Skeletal muscle tissue (tissue), 4 donors: ENCODE measurements around the gene ABTB1. TPM values are rescaled to one million over a fixed set of nuclear protein-coding genes. Genes with fewer than 3 reads are reported as not detected.

Experiments used
- H3K27ac ChIP-seq: one replicate; pipeline ENCODE4 v1.7.0; 2013; ENCODE audit warnings: mild to moderate bottlenecking, low read depth, low read length, inconsistent platforms
- H3K27me3 ChIP-seq, 3 donors: one replicate each; pipeline ENCODE4 v1.7.0; 2013; ENCODE audit warnings: low read length in 3 of 3; ENCODE audit not compliant: control insufficient read depth in 3 of 3, insufficient read depth in 3 of 3
- H3K36me3 ChIP-seq, 3 donors: one replicate each; pipeline ENCODE4 v1.7.0; 2013; ENCODE audit warnings: low read length in 3 of 3; ENCODE audit not compliant: control insufficient read depth in 3 of 3, insufficient read depth in 3 of 3
- H3K4me1 ChIP-seq, 3 donors: one replicate each; pipeline ENCODE4 v1.7.0; 2013; ENCODE audit warnings: low read length in 3 of 3, mild to moderate bottlenecking in 3 of 3; ENCODE audit not compliant: control insufficient read depth in 3 of 3, insufficient read depth in 3 of 3
- H3K4me3 ChIP-seq, 3 donors: one replicate each; pipeline ENCODE4 v1.7.0; 2013; ENCODE audit warnings: low read length in 3 of 3
- H3K9ac ChIP-seq, 3 donors: one replicate each; pipeline ENCODE4 v1.7.0; 2013; ENCODE audit warnings: low read length in 3 of 3, mild to moderate bottlenecking in 3 of 3, moderate library complexity in 2 of 3, low read depth in 1 of 3
- H3K9me3 ChIP-seq, 3 donors: one replicate each; pipeline ENCODE4 v1.7.0; 2013; ENCODE audit warnings: low read length in 3 of 3; ENCODE audit not compliant: control insufficient read depth in 3 of 3
- total RNA-seq: library from RNA; depleted of rRNA; stranded (reverse); fragments of >200 nt; gene quantifications from one replicate; pipeline ENCODE4 v1.2.3, GENCODE V29; 2014
- donor health status: Osteomylitis.

ABTB1 gene
- total RNA-seq, 1 donor from 2014 or later = 6.3 TPM

- Histone ChIP-seq H3K9ac (no peak overlapping the region), H3K4me3 (no peak overlapping the region), H3K9me3 (no peaks in the 10 kb centered on the region), H3K4me1 (peaks cover 44 to 60% (median 58%) of the 10 kb centered on the region in 3 donors), H3K27me3 (no peaks in the 10 kb centered on the region), H3K27ac (no peak overlapping the region), H3K36me3 (peaks cover 10 to 33% (median 26%) of the 10 kb centered on the region in 3 donors)
Observed at GRCh38 chr3:127691974-127692373, 19.2 kb downstream of the ABTB1 start.

GRCh38 chr3:127692501-127693335 lies 20.0 kb downstream of the ABTB1 start:
- H3K4me1 ChIP-seq = peaks cover 50 to 66% (median 62%) of the 10 kb centered on the region in 3 donors
- peaks cover 10 to 33% (median 26%) of the 10 kb centered on the region in 3 donors for H3K36me3 ChIP-seq
- no peak overlapping the region for H3K9ac ChIP-seq
- H3K27me3 ChIP-seq = no peaks in the 10 kb centered on the region
- H3K27ac ChIP-seq = no peak overlapping the region
- no peak overlapping the region for H3K4me3 ChIP-seq
- no peaks in the 10 kb centered on the region for H3K9me3 ChIP-seq

GRCh38 chr3:127693336-127693843 lies 20.6 kb downstream of the ABTB1 start:
- Histone ChIP-seq H3K4me3 (no peak overlapping the region), H3K9ac (no peak overlapping the region), H3K36me3 (peaks cover 10 to 33% (median 26%) of the 10 kb centered on the region in 3 donors), H3K4me1 (peaks cover 50 to 66% (median 62%) of the 10 kb centered on the region in 3 donors), H3K27me3 (no peaks in the 10 kb centered on the region), H3K27ac (no peak overlapping the region), H3K9me3 (no peaks in the 10 kb centered on the region)

GRCh38 chr3:127694467-127695215 lies 21.9 kb downstream of the ABTB1 start:
- Histone ChIP-seq H3K36me3 (peaks cover 10 to 33% (median 26%) of the 10 kb centered on the region in 3 donors), H3K4me3 (no peak overlapping the region), H3K4me1 (peaks cover 50 to 66% (median 62%) of the 10 kb centered on the region in 3 donors), H3K9me3 (no peaks in the 10 kb centered on the region), H3K27ac (no peak overlapping the region), H3K27me3 (no peaks in the 10 kb centered on the region), H3K9ac (peak overlapping the region in 1 of 3 donors; percentile 25)

- peak overlapping the region; percentile 95 for H3K27ac ChIP-seq
- peak overlapping the region; percentile 75 to 91 (median 88) for H3K9ac ChIP-seq
- peak overlapping the region; percentile 71 to 81 (median 76) for H3K4me3 ChIP-seq
- H3K9me3 ChIP-seq = no peaks in the 10 kb centered on the region
- peaks cover 61 to 84% (median 70%) of the 10 kb centered on the region in 3 donors for H3K4me1 ChIP-seq
- H3K27me3 ChIP-seq = no peaks in the 10 kb centered on the region
- H3K36me3 ChIP-seq = peaks cover 9 to 19% (median 12%) of the 10 kb centered on the region in 3 donors
Observed at GRCh38 chr3:127697551-127698240, 24.9 kb downstream of the ABTB1 start.

GRCh38 chr3:127698286-127698685 lies 25.5 kb downstream of the ABTB1 start:
- H3K27ac ChIP-seq = peak overlapping the region; percentile 95
- H3K9ac ChIP-seq = peak overlapping the region; percentile 69 to 91 (median 75)
- peak overlapping the region in 2 of 3 donors; percentile 71 to 81 for H3K4me3 ChIP-seq
- no peaks in the 10 kb centered on the region for H3K9me3 ChIP-seq
- H3K4me1 ChIP-seq = peaks cover 66 to 83% (median 75%) of the 10 kb centered on the region in 3 donors
- no peaks in the 10 kb centered on the region for H3K27me3 ChIP-seq
- peaks cover 3 to 14% (median 6%) of the 10 kb centered on the region in 3 donors for H3K36me3 ChIP-seq

GRCh38 chr3:127698691-127699415 lies 26.1 kb downstream of the ABTB1 start:
- Histone ChIP-seq H3K9ac (peak overlapping the region in 2 of 3 donors; percentile 69 to 91), H3K4me3 (no peak overlapping the region), H3K9me3 (no peaks in the 10 kb centered on the region), H3K4me1 (peaks cover 66 to 80% (median 75%) of the 10 kb centered on the region in 3 donors), H3K36me3 (peaks cover 0 to 9% (median 3%) of the 10 kb centered on the region in 3 donors), H3K27me3 (no peaks in the 10 kb centered on the region), H3K27ac (peak overlapping the region; percentile 95)

GRCh38 chr3:127699416-127700300 lies 26.9 kb downstream of the ABTB1 start:
- Histone ChIP-seq H3K36me3 (peaks cover 0 to 5% (median 3%) of the 10 kb centered on the region in 3 donors), H3K9me3 (no peaks in the 10 kb centered on the region), H3K4me3 (no peak overlapping the region), H3K27ac (peak overlapping the region; percentile 95), H3K4me1 (peaks cover 66 to 74% (median 72%) of the 10 kb centered on the region in 3 donors), H3K27me3 (no peaks in the 10 kb centered on the region), H3K9ac (peak overlapping the region in 2 of 3 donors; percentile 12 to 91)
